K562 (cell line): Measurements from ENCODE around the gene LDLR. TPM values are rescaled to one million over a fixed set of nuclear protein-coding genes. Genes with fewer than 3 reads are reported as not detected.

Experiments
- MGA ChIP-seq: fragments of 450-650 bp; IDR thresholded peaks from 2 replicates; pipeline ENCODE4 v1.6.1; 2016; ENCODE audit warnings: mild to moderate bottlenecking, moderate library complexity
- ZBTB40 ChIP-seq, 2 experiments: fragments of 450-650 bp in 1 of 2; sonication (generic) in 1 of 2; formaldehyde crosslinking in 1 of 2; IDR thresholded peaks; 2 replicates each; pipeline versions ENCODE4 v1.7.1 to v1.9.0; 2016 to 2022; ENCODE audit warnings: inconsistent platforms in 1 of 2, mild to moderate bottlenecking in 1 of 2, missing genetic modification reagents in 1 of 2
- polyA plus RNA-seq, 8 experiments: library from polyadenylated mRNA; depleted of rRNA in 4 of 8; stranded (reverse) in 5 of 8; unstranded in 3 of 8; fragments of >200 nt; fragmentation: Nextera tagmentation in 2 of 8; fragmentation: Illumina TruSeq in 1 of 8; extraction: Ambion mirVana in 2 of 8; extraction: Trizol in 1 of 8; gene quantifications; 2 replicates each; pipeline versions ENCODE4 v1.2.1 to v1.2.3, GENCODE V29; 2011 to 2014; ENCODE audit warnings: inconsistent platforms in 1 of 8, missing spikeins in 1 of 8
- total RNA-seq, 7 experiments: library from RNA; depleted of rRNA in 6 of 7; stranded (reverse); fragments of >200 nt in 6 of 7; fragmentation: Illumina TruSeq in 2 of 7; extraction: Trizol in 2 of 7; gene quantifications; 2 replicates each; pipeline versions ENCODE4 v1.2.1 to v1.2.3, GENCODE V29; 2011 to 2021; ENCODE audit warnings: low replicate concordance in 1 of 7

Gene LDLR
- total and polyA plus RNA-seq, 9 of the 15 experiments (the other 6 are each of a cell fraction or from before 2014, with no cell fraction given) = 19.9 to 114 (median 56.3) TPM

GRCh38 chr19:11111771-11112144, 22.5 kb downstream of the LDLR start (continued):
- no peak for TF ChIP-seq MGA
- no peak for TF ChIP-seq ZBTB40 (IDR thresholded peaks at IDR 0.05)
- TF ChIP-seq ZBTB40 (CRISPR knock-in tag; IDR thresholded peaks at IDR 0.05) = no peak
